WTC11 (cell line): Measurements from ENCODE around the gene PRR5L.

ENCODE experiments used
- CTCF ChIP-seq: fragments of 200-600 bp; IDR thresholded peaks from 2 replicates; pipeline ENCODE4 v1.8.0; 2022; ENCODE audit warnings: antibody characterized with exemption
- FOXP1 ChIP-seq: sonication (generic); formaldehyde crosslinking; IDR thresholded peaks from 2 replicates; pipeline ENCODE4 v1.8.0; 2022; ENCODE audit warnings: missing genetic modification reagents, mild to moderate bottlenecking, moderate library complexity, borderline replicate concordance

- no peak for TF ChIP-seq CTCF
- no peak for TF ChIP-seq FOXP1
Observed at GRCh38 chr11:36432093-36432469, 136.0 kb downstream of the PRR5L start.
